Epidermal melanocyte (primary cell): ENCODE data around the gene PMAIP1.
"Not testable (repeated sequence)": the region's sequence is repeated elsewhere in the genome, so short reads cannot be mapped to it uniquely, and the experiment has no call there.

Source experiments
- DNase-seq: peaks from one replicate; pipeline ENCODE4 v3.0.0; 2011; ENCODE audit warnings: low spot score; ENCODE audit not compliant: insufficient read length

The PMAIP1 gene

DNA sequence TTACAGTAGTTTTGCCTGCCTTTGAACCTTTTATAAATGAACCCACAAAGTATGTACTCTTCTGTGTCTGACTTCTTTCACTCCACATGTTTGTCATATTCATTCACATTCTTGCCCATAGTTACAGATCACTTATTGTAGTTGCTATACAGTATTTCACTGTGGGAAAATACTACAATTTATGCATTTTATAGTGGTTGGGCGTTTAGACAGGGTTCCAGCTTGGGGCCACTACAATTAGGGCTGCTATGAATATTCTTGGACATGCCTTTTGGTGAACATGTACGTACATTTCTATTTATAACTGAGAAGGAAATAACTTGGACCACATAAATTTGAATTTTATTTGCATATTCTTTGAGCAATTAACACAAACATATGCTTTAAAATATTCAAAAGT, 15.4 kb upstream of the PMAIP1 start:
- no peak for DNase-seq

DNA sequence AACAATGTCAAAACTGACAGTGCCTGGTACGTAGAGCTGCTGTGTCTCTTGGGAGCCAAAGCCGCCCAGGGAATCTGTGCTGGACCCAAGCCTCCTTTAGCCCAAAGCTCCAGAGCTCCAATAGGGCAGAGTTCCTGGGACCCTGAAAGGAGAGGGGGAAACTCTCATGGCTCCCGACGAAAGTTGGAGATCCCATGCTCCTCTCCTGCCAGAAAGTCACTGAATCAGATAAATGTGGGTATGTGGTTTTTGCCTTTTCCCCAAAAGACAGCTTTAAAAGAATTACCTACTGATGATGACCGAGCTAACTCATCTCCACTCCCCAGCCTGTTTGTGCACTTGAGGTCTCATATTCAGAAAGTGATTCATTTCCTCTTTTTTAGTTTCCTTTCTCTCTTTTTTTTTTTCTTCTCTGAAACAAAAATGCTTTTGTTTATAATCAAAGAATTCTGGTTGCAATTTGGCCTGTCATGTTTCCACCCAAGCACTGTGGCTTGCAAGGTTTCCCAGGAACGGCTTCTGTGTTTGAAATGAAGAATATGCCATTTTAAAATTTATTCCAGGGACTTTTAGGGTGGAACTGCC, 14.1 kb upstream of the PMAIP1 start:
- DNase-seq, result no peak

DNA sequence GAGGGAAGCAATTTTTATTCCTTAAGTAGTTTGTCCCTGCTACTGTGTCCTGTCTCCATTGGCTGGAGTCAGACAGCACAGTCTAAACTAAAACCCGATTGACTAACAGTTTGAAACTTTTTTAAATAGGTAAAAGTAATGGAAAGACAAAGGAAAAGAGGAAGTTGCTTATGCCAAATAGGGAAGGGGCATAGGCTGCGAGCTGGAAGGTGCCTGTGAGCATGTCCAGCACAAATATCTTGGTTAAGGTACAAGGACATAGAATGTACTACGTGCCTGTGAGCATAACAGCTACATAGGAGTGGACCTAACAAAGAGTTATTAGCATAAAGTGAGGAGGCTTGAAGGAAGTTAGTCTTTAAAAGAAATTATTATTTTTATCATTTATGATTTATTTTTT, 13.4 kb upstream of the PMAIP1 start:
- DNase-seq, result not testable (repeated sequence)

DNA sequence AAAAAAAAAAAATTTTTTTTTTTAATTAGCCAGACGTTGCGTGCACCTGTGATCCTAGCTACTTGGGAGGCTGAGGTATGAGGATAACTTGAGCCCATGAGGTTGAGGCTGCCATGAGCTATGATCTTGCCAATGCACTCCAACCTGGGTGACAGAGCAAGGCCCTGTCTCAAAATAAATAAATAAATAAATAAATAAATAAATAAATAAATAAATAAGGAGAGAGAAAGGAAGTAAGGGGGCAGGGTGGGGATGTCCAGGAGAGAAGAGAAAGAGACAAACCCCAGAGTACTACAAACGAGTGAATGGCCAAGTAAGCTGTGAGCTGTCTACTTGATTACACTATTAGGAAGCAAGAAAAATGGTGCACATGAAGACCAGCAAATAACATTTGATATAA, 7.7 kb upstream of the PMAIP1 start:
- no peak for DNase-seq

DNA sequence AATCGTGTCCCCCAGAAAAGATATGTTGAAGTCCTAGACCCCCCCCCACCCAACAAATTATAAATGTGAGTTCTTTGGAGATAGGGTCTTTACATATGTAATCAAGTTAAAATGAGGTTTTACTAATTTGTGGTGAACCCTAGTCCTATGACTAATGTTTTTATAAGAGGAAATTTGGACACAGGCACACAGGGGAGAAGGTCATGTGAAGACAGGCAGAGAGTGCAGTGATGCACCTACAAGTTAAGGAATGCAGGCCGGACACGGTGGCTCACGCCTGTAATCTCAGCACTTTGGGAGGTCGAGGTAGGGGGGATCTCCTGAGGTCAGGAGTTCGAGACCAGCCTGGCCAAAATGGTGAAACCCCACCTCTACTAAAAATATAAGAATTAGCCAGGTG, 5.8 kb upstream of the PMAIP1 start:
- no peak for DNase-seq

DNA sequence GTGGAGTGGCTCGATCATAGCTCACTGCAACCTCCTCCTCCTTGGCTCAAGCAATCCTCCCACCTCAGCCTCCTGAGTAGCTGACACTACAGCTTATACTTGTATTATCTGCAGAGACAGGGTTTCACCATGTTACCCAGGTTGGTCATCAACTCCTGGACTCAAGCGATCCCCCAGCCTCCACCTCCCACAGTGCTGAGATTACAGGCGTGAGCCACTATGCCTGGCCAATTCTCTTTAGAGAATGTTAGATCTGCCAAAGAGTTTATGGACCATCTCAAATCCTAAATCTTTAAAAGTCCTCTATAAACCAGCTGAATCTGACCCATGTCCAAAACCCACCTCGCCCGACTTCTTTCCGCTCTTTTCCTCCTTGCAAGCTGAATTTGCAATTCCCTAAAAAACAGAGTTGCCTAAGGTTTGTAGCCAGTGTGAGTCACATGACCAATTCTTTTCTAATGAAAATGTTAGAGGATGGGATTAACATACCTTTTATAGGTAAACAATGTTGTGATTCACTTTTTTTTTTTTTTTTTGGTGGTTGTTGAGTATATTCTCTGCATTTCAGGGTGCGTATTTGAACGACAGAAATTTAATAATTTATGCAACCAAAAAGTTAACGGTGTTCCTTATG, 2.4 kb upstream of the PMAIP1 start:
- no peak for DNase-seq

- DNase-seq, result no peak
Observed at GRCh38 chr18:59898093-59898492, 1.7 kb upstream of the PMAIP1 start.

GRCh38 chr18:59898609-59899297, 1.0 kb upstream of the PMAIP1 start:
- DNase-seq, result no peak

GRCh38 chr18:59900222-59901128, 679 bp downstream of the PMAIP1 start:
- DNase-seq, result no peak

DNA sequence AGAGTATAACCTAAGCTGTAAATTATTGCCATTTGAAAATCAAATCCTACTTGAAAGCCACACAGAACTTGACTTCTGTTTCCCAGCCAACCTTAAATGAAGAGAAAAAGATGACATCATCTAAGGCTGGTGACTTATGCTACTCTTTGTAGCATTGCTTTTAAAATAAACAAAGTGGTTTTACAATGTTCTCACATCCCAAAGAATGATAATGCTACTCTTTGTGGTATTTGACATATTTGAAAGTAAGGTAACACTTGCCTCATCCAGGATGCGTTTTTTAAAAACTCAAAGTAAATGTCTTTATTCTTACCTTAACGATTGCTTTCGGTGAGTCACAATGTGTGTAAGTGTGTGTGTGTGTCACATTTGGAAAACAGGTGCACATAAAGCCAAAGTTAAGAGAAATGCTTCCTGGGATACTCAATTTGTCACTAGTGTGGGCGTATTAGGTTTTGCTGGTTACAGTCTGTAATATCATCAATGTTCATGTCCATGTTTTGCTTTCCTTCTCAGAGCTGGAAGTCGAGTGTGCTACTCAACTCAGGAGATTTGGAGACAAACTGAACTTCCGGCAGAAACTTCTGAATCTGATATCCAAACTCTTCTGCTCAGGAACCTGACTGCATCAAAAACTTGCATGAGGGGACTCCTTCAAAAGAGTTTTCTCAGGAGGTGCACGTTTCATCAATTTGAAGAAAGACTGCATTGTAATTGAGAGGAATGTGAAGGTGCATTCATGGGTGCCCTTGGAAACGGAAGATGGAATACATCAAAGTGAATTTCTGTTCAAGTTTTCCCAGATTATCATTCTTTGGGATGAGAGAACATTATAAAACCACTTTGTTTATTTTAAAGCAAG, 2.6 kb downstream of the PMAIP1 start:
- DNase-seq, result no peak

- DNase-seq, result no peak
Observed at GRCh38 chr18:59902993-59903610, 3.3 kb downstream of the PMAIP1 start.

- no peak for DNase-seq
Observed at GRCh38 chr18:59904011-59904601, 4.3 kb downstream of the PMAIP1 start.

DNA sequence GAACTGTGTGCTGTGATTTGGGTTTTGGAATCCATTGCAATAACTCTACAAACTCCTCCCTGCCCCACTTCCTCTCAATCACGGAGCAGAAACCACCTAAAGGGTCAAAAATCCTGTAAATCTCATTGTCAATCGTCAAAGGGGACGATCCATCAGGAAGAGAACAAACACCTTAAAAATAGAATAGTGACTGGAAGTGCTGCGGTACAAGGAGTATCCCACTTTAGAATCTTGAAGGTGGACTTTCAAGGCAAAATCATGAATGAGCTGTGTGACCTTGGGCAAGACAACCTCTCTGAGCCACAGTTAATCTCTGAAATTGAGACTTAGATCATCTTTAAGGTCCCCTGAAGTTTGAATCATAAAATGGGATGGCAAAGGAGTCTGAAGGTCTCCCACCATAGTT, 5.9 kb downstream of the PMAIP1 start:
- DNase-seq, result no peak

DNA sequence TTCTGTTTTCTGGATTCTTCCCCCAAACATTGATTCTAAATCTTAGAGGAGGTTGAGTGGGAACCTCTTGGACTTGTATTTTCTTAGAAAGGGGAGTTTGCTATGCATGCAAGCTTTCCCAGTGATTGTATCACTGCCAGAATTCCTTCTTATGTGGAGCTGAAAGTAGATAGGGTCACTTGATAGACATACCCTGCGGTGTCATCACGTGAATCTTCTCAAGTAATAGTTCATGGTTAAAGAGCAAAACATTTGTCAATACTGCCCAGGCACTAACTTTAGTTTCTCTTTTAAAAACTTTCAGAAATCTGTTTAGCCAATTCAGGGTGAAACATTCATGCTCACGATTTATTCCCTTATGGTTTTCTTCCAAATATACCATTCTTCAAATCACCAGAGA, 6.4 kb downstream of the PMAIP1 start:
- no peak for DNase-seq

- no peak for DNase-seq
Observed at GRCh38 chr18:59907172-59907571, 7.4 kb downstream of the PMAIP1 start.

DNA sequence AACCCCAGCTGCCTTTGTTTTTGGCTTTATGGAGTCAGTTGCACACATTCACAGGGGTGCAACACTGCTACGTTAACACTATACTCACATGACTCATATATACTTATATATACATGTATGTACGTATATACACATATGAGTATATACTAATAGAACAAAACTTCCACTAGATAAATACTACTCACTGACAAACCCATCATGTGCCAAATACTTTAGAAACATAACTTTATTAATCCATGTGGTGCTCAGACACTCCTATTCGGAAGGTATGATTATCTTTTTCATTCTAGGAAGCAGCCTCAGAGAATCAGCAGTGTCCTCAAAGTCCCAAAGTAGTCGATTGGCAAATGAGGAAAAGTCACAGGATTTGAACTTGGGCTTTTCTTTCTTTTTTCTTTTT, 7.9 kb downstream of the PMAIP1 start:
- DNase-seq, result no peak

- DNase-seq, result no peak
Observed at GRCh38 chr18:59908799-59909198, 9.0 kb downstream of the PMAIP1 start.

DNA sequence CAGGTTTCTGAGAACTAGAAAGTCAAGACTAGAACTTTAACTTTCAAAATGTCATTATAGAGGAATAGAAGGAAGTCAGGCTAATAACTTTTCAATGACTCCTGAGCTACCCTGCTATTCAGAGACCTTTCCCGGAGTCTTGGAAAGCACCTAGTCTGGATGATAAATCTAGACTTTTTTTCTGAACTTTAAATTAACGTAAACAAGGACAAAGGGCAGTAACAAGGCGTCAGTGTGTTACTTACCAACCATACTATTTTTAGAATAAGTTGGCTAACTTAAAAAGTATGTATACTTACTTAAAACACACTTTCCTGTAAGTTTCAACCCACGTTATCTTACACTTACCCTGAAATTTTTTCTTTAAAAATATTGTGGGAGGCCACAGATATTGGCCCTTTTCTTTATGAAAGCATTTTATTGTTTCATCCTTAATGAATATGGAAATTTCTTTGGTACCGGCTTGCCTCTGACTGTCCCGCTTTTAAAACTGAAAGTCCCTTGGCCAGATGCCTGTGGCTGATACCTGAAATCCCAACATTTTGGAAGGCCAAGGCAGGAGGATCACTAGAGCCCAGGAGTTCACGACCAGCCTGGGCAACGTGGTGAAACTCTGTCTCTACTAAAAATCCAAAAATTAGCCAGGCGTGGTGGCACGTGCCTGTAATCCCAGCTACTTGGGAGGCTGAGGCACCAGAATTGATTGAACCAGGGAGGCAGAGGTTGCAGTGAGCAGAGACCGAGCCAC, 9.7 kb downstream of the PMAIP1 start:
- no peak for DNase-seq

DNA sequence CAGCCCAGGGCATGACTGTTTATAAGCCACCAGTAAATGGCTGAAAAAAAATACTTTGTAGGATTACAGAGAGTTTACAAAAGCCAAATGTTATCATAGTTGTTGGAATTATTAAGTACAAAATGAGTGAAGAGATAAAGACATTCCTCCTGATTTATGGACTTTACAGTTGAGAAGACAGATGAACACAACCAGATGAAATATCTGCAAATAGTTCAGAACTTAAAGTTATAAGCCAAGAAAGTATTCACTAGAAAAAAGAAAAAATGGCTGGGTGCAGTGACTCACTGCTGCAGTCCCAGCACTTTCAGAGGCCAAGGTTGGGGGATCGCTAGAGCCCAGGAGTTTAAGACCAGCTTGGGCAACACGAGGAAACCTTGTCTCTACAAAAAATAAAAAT, 11.2 kb downstream of the PMAIP1 start:
- no peak for DNase-seq
